K562 (cell line): ENCODE data around the gene ZBTB47.

ENCODE experiments used
- CTCF ChIP-seq, 3 experiments: IDR thresholded peaks in 2 of 3; conservative IDR thresholded peaks in 1 of 3; 2 replicates each; pipeline ENCODE4 v1.5.1; 2011 to 2012; ENCODE audit warnings: low read length in 3 of 3, mild to moderate bottlenecking in 3 of 3, control low read depth in 2 of 3, improper control_type of control experiment in 1 of 3, inconsistent platforms in 1 of 3, low read depth in 1 of 3, mixed read lengths in 1 of 3, moderate library complexity in 1 of 3; ENCODE audit not compliant: insufficient read depth in 2 of 3
- FOXP1 ChIP-seq: sonication (generic); formaldehyde crosslinking; IDR thresholded peaks from 2 replicates; pipeline ENCODE4 v1.8.0; 2022; ENCODE audit warnings: mild to moderate bottlenecking, missing genetic modification reagents
- HIVEP1 ChIP-seq: fragments of 250-450 bp; sonication (Bioruptor Pico); IDR thresholded peaks from 2 replicates; pipeline ENCODE4 v1.4.0; 2020; ENCODE audit warnings: mild to moderate bottlenecking
- PBX2 ChIP-seq, 2 experiments: IDR thresholded peaks in 1 of 2; conservative IDR thresholded peaks in 1 of 2; 2 replicates each; pipeline ENCODE4 v1.6.1; 2016; ENCODE audit warnings: low read depth in 2 of 2, mild to moderate bottlenecking in 1 of 2, missing compliant biosample characterization in 1 of 2, missing genetic modification characterization in 1 of 2, moderate library complexity in 1 of 2
- TF ChIP-seq, protein P1 (sequence below): fragments of 450-650 bp; IDR thresholded peaks from 2 replicates; pipeline ENCODE4 v1.6.1; 2016; ENCODE audit warnings: antibody characterized with exemption

GRCh38 chr3:42649006-42649405 lies 4.5 kb upstream of the ZBTB47 start:
- TF ChIP-seq PBX2 (CRISPR knock-in tag; IDR thresholded peaks at IDR 0.05; ENCODE audit: low read depth), result no peak
- no peak for TF ChIP-seq PBX2 (tag; conservative IDR thresholded peaks at IDR 0.05; ENCODE audit: low read depth)
- no peak for TF ChIP-seq CTCF (IDR thresholded peaks at IDR 0.05 in 2 of 3, conservative IDR thresholded peaks at IDR 0.05 in 1 of 3; ENCODE audit: insufficient read depth in 2 of 3, low read depth in 1 of 3, low read length in 3 of 3)
- TF ChIP-seq, protein P1, sequence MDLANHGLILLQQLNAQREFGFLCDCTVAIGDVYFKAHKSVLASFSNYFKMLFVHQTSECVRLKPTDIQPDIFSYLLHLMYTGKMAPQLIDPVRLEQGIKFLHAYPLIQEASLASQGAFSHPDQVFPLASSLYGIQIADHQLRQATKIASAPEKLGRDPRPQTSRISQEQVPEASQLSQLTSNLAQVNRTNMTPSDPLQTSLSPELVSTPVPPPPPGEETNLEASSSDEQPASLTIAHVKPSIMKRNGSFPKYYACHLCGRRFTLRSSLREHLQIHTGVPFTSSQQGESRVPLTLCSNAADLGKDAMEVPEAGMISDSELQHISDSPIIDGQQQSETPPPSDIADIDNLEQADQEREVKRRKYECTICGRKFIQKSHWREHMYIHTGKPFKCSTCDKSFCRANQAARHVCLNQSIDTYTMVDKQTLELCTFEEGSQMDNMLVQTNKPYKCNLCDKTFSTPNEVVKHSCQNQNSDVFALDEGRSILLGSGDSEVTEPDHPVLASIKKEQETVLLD, result no peak
- no peak for TF ChIP-seq FOXP1 (CRISPR knock-in tag)
- no peak for TF ChIP-seq HIVEP1 (CRISPR knock-in tag)
